22Rv1 (cell line): Measurements from ENCODE around the gene SLIT3.

Experiments used
- H3K27ac ChIP-seq: fragments of 450-650 bp; 2 replicates; pipeline ENCODE4 v1.5.1; 2017
- CTCF ChIP-seq: fragments of 450-650 bp; IDR thresholded peaks from 2 replicates; pipeline ENCODE4 v1.5.1; 2017; ENCODE audit warnings: mild to moderate bottlenecking
- ZFX ChIP-seq: fragments of 450-650 bp; IDR thresholded peaks from 2 replicates; pipeline ENCODE4 v1.6.1; 2017; ENCODE audit warnings: antibody characterized with exemption, borderline replicate concordance

Gene SLIT3

GRCh38 chr5:168734119-168734518 lies 566.8 kb downstream of the SLIT3 start:
- TF ChIP-seq ZFX = no peak
- TF ChIP-seq CTCF = no peak

GRCh38 chr5:168728546-168729211 lies 572.3 kb downstream of the SLIT3 start:
- TF ChIP-seq ZFX (no peak), CTCF (no peak)

More at GRCh38 chr5:168734119-168734518, 566.8 kb downstream of the SLIT3 start:
- H3K27ac ChIP-seq = no peak overlapping the region

GRCh38 chr5:168727547-168727946 lies 573.4 kb downstream of the SLIT3 start:
- no peak for TF ChIP-seq CTCF
- no peak for TF ChIP-seq ZFX

More at GRCh38 chr5:168728546-168729211, 572.3 kb downstream of the SLIT3 start:
- no peak overlapping the region for H3K27ac ChIP-seq

GRCh38 chr5:168726342-168726741 lies 574.6 kb downstream of the SLIT3 start:
- TF ChIP-seq CTCF (no peak), ZFX (no peak)

More at GRCh38 chr5:168727547-168727946, 573.4 kb downstream of the SLIT3 start:
- no peak overlapping the region for H3K27ac ChIP-seq

GRCh38 chr5:168724227-168724626 lies 576.7 kb downstream of the SLIT3 start:
- H3K27ac ChIP-seq = no peak overlapping the region
- TF ChIP-seq ZFX (no peak), CTCF (no peak)

More at GRCh38 chr5:168726342-168726741, 574.6 kb downstream of the SLIT3 start:
- no peak overlapping the region for H3K27ac ChIP-seq

GRCh38 chr5:168723037-168723436 lies 577.9 kb downstream of the SLIT3 start:
- no peak overlapping the region for H3K27ac ChIP-seq
- no peak for TF ChIP-seq CTCF
- TF ChIP-seq ZFX = no peak

GRCh38 chr5:168721966-168722365 lies 579.0 kb downstream of the SLIT3 start:
- no peak for TF ChIP-seq ZFX
- no peak for TF ChIP-seq CTCF
- H3K27ac ChIP-seq = no peak overlapping the region
